ENCODE measurements around the gene TPM1.
"Not testable (repeated sequence)": the region's sequence is repeated elsewhere in the genome, so short reads cannot be mapped to it uniquely, and the experiment has no call there.

The TPM1 gene

DNA sequence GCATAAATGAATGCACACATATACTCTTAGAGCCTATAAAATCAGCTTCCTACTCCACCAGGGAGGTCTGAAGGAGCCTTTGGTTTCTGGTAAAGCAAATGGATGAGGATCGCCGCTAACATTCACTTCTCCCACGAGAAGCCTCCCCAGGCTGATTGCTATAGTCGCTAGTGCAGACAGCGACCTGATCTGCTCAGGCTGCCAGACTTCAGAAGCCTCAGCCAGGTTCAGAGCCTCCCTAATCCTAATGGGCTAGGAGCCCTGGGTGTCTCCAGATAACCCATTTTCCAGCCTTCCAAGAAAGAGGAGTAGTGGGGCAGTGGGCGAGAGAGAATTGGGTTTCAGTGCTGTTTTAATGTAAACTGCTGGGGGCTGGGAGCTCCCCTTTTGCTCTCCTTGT, 35.4 kb downstream of the TPM1 start:
- no peak for DNase-seq

DNA sequence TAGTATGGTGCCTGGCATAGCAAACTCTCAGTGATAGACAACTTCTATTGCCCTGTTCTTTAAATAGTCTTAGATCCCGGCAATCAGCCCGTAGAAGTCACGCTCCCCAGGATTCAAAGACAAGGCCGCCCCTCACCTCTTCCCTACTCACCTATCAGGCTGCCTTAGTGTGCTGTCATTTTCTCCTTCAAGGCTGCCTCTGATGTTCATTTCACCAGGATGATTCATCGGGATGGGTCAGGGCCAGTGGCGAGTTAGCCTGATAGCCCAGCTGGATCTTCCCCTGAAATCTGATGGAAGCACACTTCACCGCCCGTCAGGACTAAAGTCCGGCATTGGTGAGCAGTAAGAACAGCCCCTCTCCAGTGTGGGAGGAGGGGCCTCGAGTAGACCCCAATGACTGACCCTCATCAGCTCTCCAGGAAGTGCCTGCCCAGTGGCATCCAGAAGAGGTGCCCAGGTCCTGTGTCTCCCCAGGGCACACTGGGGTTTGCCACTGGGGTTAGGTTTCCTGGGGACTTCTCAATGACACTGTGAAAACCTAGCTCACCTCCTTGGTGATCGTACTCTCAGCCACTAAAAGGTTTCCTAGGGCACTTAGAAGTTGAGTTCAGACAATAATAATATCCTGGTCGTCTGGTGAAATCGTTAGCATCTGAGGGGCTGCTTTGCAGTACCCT, 37.5 kb downstream of the TPM1 start:
- DNase-seq = no peak

DNA sequence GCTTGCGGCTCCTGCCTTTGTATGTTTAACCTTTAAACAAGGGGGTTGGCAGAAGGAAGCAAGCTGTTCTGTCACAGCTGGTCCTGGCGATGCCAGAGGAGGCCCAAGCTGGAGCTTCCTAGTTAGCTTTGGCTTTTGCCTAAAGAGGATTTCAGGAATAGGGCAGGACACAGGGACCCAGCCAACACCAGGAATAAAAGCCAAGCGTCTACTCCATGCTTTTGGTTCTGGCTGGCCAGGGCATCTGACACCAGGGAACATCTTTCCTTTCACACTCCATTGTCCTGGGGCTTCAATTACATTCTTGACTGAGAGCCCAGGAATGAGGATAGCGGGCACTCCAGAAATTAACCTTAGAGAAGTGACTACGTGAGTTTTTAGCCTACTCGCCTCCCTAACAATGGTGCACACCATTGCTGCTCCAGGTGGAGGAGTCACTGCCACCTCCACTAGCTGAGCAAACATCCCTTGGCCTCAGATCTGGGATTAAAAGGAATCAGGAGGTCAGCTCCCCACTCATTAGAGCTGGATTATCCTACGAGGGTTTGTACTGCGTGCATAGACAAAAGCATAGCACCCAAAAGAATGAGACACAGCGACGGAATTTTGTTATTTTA, 38.2 kb downstream of the TPM1 start:
- no peak for DNase-seq

DNA sequence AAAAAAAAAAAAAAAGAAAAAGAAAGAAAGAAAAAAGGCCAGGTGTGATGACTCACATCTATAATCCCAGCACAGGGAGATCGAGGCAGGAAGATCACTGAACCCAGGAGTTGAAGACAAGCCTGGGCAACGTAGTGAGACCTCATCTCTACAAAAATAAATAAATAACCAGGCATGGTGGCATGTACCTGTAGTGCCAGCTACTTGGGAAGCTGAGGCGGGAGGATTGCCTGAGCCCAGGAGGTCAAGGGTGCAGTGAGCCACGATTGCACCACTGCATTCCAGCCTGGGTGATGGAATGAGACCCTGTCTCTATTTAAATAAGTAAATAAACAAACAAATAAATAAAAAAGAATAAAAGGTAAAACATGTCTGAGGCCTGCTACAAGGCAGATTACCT, 39.8 kb downstream of the TPM1 start:
- no peak for DNase-seq

- DNase-seq = no peak
Observed at GRCh38 chr15:63083044-63083443, 40.5 kb downstream of the TPM1 start.

DNA sequence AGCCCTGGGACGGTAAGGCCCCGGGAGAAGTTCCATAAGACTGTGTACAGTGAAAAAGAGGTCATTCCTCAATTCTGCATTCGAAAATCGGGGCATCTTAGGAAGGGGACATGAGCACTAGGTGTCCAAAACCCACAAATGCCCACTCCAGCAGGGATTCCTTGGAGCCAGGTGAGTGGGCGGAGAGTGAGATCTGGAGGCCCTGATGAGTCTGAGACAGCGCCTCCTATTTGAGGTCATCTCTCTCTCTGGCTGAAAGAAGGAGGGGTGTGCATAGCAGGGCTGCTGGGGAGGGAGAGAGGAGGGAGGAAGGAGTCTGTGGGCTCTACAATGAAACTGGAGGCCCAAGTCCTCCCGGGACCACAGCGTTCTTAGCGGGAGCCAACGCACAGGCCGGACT, 41.0 kb downstream of the TPM1 start:
- DNase-seq = no peak

DNA sequence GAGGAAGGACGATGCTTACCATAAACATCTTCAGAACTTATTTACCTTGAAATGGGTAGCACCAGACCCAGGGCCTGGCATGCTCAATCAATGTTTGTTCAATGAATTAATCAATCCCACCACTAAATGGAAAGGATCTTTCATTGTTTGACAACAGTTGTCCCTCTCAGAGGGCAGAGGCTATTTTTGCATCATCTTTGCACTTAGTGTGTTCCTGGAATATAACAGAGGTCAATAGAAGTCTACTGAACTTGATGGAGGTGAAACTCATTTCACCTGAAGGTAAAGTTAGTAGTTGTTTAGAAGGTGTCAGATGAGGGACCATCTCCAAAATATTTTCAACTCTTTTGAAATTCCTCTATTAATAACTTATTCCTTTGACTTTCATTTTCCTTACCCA, 42.3 kb downstream of the TPM1 start:
- no peak for DNase-seq

GRCh38 chr15:63085289-63085688, 42.7 kb downstream of the TPM1 start:
- DNase-seq = no peak

DNA sequence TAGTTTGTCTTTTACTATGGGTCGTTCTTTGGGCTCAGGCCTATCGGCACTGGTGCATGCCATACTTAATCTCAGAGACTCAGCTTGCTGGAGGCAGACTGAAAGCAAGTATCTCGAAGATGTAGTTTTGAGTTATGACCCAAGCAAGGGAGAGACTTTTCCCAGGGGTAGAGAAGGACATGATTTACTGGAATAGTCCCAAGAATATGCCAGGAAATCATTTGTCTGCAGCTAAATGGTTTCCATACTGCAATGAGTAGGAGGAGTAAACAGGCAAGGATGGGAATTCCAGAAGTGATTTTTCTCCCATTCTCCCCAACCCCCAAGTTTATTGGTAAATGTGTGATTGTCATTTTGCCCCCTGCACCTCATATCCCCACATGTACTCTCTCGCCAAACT, 43.7 kb downstream of the TPM1 start:
- no peak for DNase-seq

GRCh38 chr15:63086947-63087346, 44.4 kb downstream of the TPM1 start:
- no peak for DNase-seq

GRCh38 chr15:63088533-63089245, 46.1 kb downstream of the TPM1 start:
- DNase-seq = no peak

GRCh38 chr15:63089260-63090043, 46.9 kb downstream of the TPM1 start:
- peak; percentile 67 for DNase-seq

DNA sequence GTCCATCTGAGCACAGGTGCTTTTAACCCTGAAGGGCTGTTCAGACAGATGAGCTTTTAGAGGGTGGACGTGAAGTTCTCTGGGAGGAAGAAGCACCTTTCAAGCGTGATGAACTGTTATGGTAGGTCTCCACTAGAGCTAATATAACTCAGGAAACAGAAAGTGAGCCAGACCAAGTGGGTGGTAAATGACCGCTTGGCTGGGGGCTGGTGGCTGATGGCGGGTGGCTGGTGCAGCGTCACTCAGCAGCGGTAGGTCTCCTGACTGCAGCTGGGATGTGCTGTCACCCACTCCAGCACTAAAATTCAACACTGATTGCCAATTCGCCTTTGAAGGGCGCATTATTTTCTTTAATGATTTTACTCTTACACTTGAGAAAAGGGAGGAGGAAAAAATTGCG, 47.9 kb downstream of the TPM1 start:
- DNase-seq = no peak

DNA sequence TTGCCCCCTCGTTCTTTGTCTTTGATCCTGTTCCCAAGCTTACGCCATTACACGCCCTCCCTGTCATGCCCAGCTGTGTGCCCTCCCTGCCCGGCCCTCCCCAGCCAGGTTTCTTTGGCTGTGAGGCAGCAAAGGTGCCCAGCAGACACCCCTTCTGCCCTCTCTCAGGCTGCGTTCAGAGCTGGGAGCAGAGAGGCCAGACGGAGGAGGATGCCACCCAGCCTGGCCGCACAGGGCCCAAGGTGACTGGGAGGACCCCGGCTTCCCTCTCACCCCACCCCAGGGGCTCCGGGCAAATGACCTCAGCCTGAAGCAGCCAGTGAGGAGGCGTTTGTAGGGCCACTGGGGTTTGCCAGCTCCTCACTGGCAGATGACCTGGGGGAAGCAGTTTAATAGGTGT, 48.3 kb downstream of the TPM1 start:
- no peak for DNase-seq

GRCh38 chr15:63091679-63092446, 49.3 kb downstream of the TPM1 start:
- no peak for DNase-seq

GRCh38 chr15:63093486-63094205, 51.1 kb downstream of the TPM1 start:
- DNase-seq = peak; percentile 93

DNA sequence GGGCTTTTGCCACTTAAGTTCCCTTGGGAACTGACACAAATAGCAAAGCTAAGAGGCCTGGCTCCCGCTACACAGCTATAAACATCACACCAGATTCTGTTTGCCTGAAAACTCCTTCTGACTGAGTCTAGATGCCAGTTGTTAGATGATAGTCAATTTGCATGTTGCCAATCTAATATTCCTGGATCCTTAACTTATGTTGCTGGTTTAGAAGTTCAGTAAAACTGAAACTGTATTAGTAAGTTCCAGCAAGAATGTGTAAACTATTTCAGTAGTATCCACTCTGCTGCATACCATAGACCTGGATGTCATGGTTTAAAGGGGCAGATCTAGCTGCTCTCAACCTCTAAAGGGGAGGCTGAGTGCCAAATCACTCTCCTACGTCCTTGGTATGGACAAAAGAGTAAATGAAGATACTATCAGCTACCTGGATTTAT, 52.0 kb downstream of the TPM1 start:
- no peak for DNase-seq

DNA sequence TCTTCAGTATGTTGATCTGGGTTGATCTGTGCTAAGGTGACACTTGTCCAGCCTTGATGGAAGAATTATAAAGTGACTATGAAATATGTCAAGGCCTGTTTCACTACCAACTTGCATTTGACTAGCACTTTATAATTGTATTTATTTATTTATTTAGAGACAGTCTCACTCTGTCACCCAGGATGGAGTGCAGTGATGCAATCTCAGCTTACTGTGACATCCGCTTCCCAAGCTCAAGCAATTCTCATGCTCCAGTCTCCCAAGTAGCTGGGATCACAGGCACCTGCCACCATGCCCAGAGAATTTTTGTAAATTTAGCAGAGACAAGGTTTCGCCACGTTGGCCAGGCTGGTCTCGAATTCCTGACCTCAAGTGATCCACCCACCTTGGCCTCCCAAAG, 53.6 kb downstream of the TPM1 start:
- no peak for DNase-seq

DNA sequence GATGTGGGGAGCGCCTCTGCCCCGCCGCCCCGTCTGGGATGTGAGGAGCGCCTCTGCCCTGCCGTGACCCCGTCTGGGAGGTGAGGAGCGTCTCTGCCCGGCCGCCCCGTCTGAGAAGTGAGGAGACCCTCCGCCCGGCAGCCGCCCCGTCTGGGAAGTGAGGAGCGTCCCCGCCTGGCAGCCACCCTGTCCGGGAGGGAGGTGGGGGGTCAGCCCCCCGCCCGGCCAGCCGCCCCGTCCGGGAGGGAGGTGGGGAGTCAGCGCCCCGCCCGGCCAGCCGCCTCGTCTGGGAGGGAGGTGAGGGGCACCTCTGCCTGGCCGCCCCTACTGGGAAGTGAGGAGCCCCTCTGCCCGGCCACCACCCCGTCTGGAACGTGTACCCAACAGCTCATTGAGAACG, 56.4 kb downstream of the TPM1 start:
- DNase-seq = not testable (repeated sequence)

- not testable (repeated sequence) for DNase-seq
Observed at GRCh38 chr15:63099581-63099980, 57.0 kb downstream of the TPM1 start.

- DNase-seq = no peak
Observed at GRCh38 chr15:63103416-63103815, 60.9 kb downstream of the TPM1 start.

DNA sequence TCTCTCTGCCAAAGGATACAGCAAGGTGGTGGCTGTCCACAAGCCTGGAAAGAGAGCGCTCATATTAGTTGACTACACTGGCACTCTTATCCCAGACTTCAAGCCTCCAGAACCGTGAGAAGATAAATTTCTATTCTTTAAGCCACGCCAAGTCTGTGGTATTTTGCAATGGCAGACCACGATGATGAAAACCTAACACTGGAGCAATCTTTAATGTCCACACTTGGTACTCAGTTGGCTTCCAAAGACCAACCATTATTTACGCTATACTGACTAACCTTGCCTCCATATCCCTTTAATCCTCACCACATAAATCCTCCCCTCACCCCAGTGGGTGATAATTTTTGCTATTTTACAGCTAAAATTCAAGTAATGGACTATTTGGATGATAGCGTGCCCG, 62.2 kb downstream of the TPM1 start:
- DNase-seq = no peak

All from eye (tissue), 1 donor.